ENCODE results near the gene GPAM.
"Not testable (repeated sequence)": the region's sequence is repeated elsewhere in the genome, so short reads cannot be mapped to it uniquely, and the experiment has no call there.

Gene GPAM

GRCh38 chr10:112214298-112214926 is 30.8 kb upstream of the GPAM start:
- no peak for FAIRE-seq

- no peak for FAIRE-seq
Observed at GRCh38 chr10:112213836-112214235, 30.3 kb upstream of the GPAM start.

- FAIRE-seq, result no peak
Observed at GRCh38 chr10:112213098-112213823, 29.7 kb upstream of the GPAM start.

- no peak for FAIRE-seq
Observed at GRCh38 chr10:112210666-112211065, 27.1 kb upstream of the GPAM start.

- FAIRE-seq, result no peak
Observed at GRCh38 chr10:112209684-112210131, 26.1 kb upstream of the GPAM start.

- no peak for FAIRE-seq
Observed at GRCh38 chr10:112208997-112209396, 25.4 kb upstream of the GPAM start.

GRCh38 chr10:112208292-112208691 is 24.7 kb upstream of the GPAM start:
- no peak for FAIRE-seq

- FAIRE-seq, result no peak
Observed at GRCh38 chr10:112203328-112204076, 19.9 kb upstream of the GPAM start.

- FAIRE-seq, result no peak
Observed at GRCh38 chr10:112202561-112203241, 19.1 kb upstream of the GPAM start.

- no peak for FAIRE-seq
Observed at GRCh38 chr10:112202076-112202475, 18.5 kb upstream of the GPAM start.

- no peak for FAIRE-seq
Observed at GRCh38 chr10:112201334-112201733, 17.8 kb upstream of the GPAM start.

- FAIRE-seq, result not testable (repeated sequence)
Observed at GRCh38 chr10:112200259-112200658, 16.7 kb upstream of the GPAM start.

- FAIRE-seq, result not testable (repeated sequence)
Observed at GRCh38 chr10:112197662-112198061, 14.1 kb upstream of the GPAM start.

GRCh38 chr10:112195224-112195623 is 11.7 kb upstream of the GPAM start:
- FAIRE-seq, result no peak

GRCh38 chr10:112191791-112192190 is 8.2 kb upstream of the GPAM start:
- FAIRE-seq, result no peak

- no peak for FAIRE-seq
Observed at GRCh38 chr10:112191041-112191590, 7.6 kb upstream of the GPAM start.

- FAIRE-seq, result no peak
Observed at GRCh38 chr10:112189465-112189864, 5.9 kb upstream of the GPAM start.

GRCh38 chr10:112187527-112187926 is 4.0 kb upstream of the GPAM start:
- no peak for FAIRE-seq

GRCh38 chr10:112185959-112186358 is 2.4 kb upstream of the GPAM start:
- no peak for FAIRE-seq

- FAIRE-seq, result no peak
Observed at GRCh38 chr10:112184379-112184778, 814 bp upstream of the GPAM start.

GRCh38 chr10:112184052-112184371 is 447 bp upstream of the GPAM start:
- FAIRE-seq, result no peak

- no peak for FAIRE-seq
Observed at GRCh38 chr10:112182784-112183328, 709 bp downstream of the GPAM start.

GRCh38 chr10:112177247-112177646 is 6.3 kb downstream of the GPAM start:
- no peak for FAIRE-seq

All from colon (tissue), 2 donors.